Smooth muscle cell (in vitro differentiated cells): ENCODE measurements around the gene ZFR. TPM values are rescaled to one million over a fixed set of nuclear protein-coding genes. Genes with fewer than 3 reads are reported as not detected.

Experiments
- DNase-seq: peaks from one replicate; lab custom pipeline; 2025; ENCODE audit not compliant: unreplicated experiment; lab: John Stamatoyannopoulos, UW
- H2AFZ ChIP-seq: fragments of 200-600 bp; sonication (generic); 2 replicates; pipeline ENCODE4 v1.6.0; 2016; ENCODE audit warnings: antibody characterized with exemption, low read depth, mild to moderate bottlenecking
- H3F3A ChIP-seq: fragments of 200-600 bp; sonication (generic); 2 replicates; pipeline ENCODE4 v1.6.0; 2017; ENCODE audit warnings: antibody characterized with exemption, low read depth
- H3K27ac ChIP-seq: fragments of 200-600 bp; sonication (generic); 2 replicates; pipeline ENCODE4 v1.5.1; 2016; ENCODE audit warnings: low read depth, mild to moderate bottlenecking
- H3K27me3 ChIP-seq: fragments of 200-600 bp; sonication (generic); 2 replicates; pipeline ENCODE4 v1.6.1; 2016; ENCODE audit warnings: low read depth, mild to moderate bottlenecking
- H3K36me3 ChIP-seq: fragments of 200-600 bp; sonication (generic); 2 replicates; pipeline ENCODE4 v1.5.1; 2016; ENCODE audit warnings: low read depth
- H3K4me1 ChIP-seq: fragments of 200-600 bp; sonication (generic); 2 replicates; pipeline ENCODE4 v1.5.1; 2016; ENCODE audit warnings: low read depth
- H3K4me2 ChIP-seq: fragments of 200-600 bp; sonication (generic); 2 replicates; pipeline ENCODE4 v1.6.0; 2016; ENCODE audit warnings: mild to moderate bottlenecking
- H3K4me3 ChIP-seq: fragments of 200-600 bp; sonication (generic); 2 replicates; pipeline ENCODE4 v1.5.1; 2016; ENCODE audit warnings: mild to moderate bottlenecking
- H3K79me2 ChIP-seq: fragments of 200-600 bp; sonication (generic); 2 replicates; pipeline ENCODE4 v1.6.0; 2016; ENCODE audit warnings: low read depth, mild to moderate bottlenecking
- H3K9ac ChIP-seq: fragments of 200-600 bp; sonication (generic); 2 replicates; pipeline ENCODE4 v1.6.0; 2016; ENCODE audit warnings: low read depth
- H3K9me3 ChIP-seq: fragments of 200-600 bp; sonication (generic); replicated peaks from 2 replicates; pipeline ENCODE4 v1.5.1; 2016; ENCODE audit warnings: low read depth
- H4K20me1 ChIP-seq: fragments of 200-600 bp; sonication (generic); 2 replicates; pipeline ENCODE4 v1.6.0; 2016; ENCODE audit warnings: low read depth
- WGBS: methylation state at CpG from one replicate; pipeline ENCODE4 v1.1.7; 2016; ENCODE audit warnings: low lambda C conversion rate; 5-methylcytosine and 5-hydroxymethylcytosine counted together
- polyA plus RNA-seq: library from polyadenylated mRNA; unstranded; fragments of >200 nt; fragmentation: Nextera tagmentation; extraction: Ambion mirVana; gene quantifications from 2 replicates; pipeline ENCODE4 v1.2.1, GENCODE V29; 2016
- total RNA-seq: library from RNA; depleted of rRNA; stranded (reverse); fragments of >200 nt; gene quantifications from 2 replicates; pipeline ENCODE4 v1.2.3, GENCODE V29; 2014
- TF ChIP-seq, protein P1 (sequence below): fragments of 200-600 bp; sonication (generic); IDR thresholded peaks from 2 replicates; pipeline ENCODE4 v1.5.1; 2017; ENCODE audit warnings: borderline replicate concordance, mild to moderate bottlenecking, antibody characterized with exemption; ENCODE audit not compliant: insufficient read depth, poor library complexity, severe bottlenecking

Gene ZFR
- 77.0 and 80.2 TPM in 2 replicates for total RNA-seq
- 54.9 and 61.1 TPM in 2 replicates for polyA plus RNA-seq

DNA sequence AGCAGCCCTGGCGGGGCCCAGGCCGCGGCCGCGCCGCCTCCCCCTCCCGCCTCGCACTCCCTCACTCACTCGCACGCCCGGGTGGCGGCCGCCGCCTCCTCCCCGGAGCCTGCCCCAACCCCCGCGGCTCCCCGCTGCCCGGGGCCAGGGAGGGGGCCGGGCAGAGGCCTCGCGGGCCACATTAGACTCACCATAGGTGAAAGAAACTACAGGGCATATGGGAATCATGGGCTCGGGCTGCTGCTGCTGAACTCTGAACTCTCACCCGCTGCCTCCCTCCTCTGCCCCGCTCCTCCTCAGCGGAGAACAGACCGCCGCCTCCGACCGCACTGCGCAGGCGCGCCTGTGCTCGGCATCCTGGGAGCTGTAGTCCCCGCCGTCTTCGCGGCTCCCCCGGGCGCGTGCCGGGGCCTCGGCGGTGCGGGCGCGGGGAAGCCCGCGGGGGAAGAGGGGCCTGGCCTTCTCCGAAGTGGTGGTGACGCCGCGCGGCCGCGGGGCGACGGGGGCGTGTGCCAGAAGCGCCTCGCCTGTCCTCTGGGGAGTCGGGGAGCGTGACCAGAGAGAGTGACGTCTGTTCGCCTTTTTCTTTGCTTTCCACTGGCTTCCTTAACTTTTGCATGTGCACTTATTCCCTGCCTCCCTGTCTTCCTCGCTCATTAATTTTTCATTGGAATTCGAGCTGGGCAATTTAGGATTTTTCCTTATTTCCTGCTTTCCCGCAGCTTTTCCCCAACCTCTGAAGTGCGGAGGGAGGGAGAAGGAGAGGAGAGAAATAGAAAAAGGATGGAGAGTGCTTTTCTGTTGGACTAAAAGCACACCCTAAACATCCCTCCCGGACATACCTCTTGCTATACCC, at the start of gene ZFR:
TSS of gene ZFR (minus strand) at position 310 of the 856 bp plus-strand sequence. CDS start at position 228, 82 bp downstream.
- Histone ChIP-seq H4K20me1 (peaks cover 40% of the 10 kb centered on the region), H3K4me1 (peaks cover 19% of the 10 kb centered on the region), H3K27me3 (no peaks in the 10 kb centered on the region), H3K9ac (peak within 1 kb of the TSS; percentile 97), H3K27ac (peak within 1 kb of the TSS; percentile 93), H3K4me3 (peak within 1 kb of the TSS; percentile 99), H3K9me3 (no peaks in the 10 kb centered on the region), H3K79me2 (peaks cover 40% of the 10 kb centered on the region), H3F3A (peaks cover 5% of the 10 kb centered on the region), H2AFZ (peak within 1 kb of the TSS; percentile 94), H3K4me2 (peak within 1 kb of the TSS; percentile 97), H3K36me3 (no peaks in the 10 kb centered on the region)
- peak; percentile 83 for DNase-seq
- 1% methylated on average over 32 of the region's 70 CpGs for WGBS
- TF ChIP-seq, protein P1, sequence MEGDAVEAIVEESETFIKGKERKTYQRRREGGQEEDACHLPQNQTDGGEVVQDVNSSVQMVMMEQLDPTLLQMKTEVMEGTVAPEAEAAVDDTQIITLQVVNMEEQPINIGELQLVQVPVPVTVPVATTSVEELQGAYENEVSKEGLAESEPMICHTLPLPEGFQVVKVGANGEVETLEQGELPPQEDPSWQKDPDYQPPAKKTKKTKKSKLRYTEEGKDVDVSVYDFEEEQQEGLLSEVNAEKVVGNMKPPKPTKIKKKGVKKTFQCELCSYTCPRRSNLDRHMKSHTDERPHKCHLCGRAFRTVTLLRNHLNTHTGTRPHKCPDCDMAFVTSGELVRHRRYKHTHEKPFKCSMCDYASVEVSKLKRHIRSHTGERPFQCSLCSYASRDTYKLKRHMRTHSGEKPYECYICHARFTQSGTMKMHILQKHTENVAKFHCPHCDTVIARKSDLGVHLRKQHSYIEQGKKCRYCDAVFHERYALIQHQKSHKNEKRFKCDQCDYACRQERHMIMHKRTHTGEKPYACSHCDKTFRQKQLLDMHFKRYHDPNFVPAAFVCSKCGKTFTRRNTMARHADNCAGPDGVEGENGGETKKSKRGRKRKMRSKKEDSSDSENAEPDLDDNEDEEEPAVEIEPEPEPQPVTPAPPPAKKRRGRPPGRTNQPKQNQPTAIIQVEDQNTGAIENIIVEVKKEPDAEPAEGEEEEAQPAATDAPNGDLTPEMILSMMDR, result no peak

GRCh38 chr5:32490972-32491557, 46.5 kb upstream of the ZFR start:
- no peak overlapping the region for H2AFZ ChIP-seq
- no peaks in the 10 kb centered on the region for H3K36me3 ChIP-seq
- no peak for DNase-seq
- 83% methylated on average over 6 of the region's 6 CpGs for WGBS
- H3F3A ChIP-seq, result no peaks in the 10 kb centered on the region
- H3K27me3 ChIP-seq, result no peaks in the 10 kb centered on the region
- H3K27ac ChIP-seq, result no peak overlapping the region
- H3K9me3 ChIP-seq, result no peaks in the 10 kb centered on the region
- no peak overlapping the region for H3K4me3 ChIP-seq
- H3K9ac ChIP-seq, result no peak overlapping the region
- H4K20me1 ChIP-seq, result no peaks in the 10 kb centered on the region
- no peak overlapping the region for H3K4me2 ChIP-seq
- TF ChIP-seq, protein P1, result no peak
- no peaks in the 10 kb centered on the region for H3K79me2 ChIP-seq
- no peaks in the 10 kb centered on the region for H3K4me1 ChIP-seq

DNA sequence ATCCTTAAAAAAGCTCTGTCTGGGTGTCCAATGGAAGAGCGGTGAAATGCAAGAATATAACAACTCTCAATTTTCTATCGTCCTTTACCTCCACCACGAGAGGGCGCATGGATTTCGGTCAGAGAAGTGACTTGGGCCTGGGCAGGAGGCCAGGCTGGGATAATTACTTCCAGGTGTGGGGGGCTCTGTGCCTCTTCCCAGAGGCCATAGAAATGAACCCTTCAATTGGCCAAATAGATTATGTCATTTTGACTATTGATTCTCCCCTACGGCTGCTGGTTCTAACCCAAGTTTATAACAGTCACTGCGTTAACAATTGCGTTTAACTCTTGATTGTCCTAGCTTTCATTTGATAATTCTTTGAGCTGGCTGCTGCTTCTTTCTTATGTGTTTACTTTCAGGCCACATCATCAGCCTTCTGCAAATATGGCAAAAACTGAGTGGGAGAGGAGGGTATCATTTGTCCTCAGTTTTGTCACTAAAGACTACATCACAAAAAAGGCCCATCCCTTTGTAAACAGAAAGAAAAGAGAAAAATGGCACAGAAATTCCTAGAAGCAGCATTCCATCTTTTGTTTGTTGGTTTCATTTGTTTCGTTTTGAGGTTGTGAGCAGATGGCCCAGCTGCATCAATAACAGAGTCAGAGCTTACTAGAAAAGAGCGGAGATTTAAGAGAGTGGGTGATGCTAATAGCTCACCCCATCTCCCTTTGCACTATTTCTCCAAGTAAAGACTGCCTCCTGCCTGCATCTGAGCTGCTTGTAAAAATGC, 45.4 kb upstream of the ZFR start:
- TF ChIP-seq, protein P1, result peak; percentile 77
- WGBS, result 29% methylated on average over 10 of the region's 10 CpGs
- peak overlapping the region; percentile 2 for H2AFZ ChIP-seq

More for the DNA sequence above, 45.4 kb upstream of the ZFR start:
- H3K36me3 ChIP-seq, result no peaks in the 10 kb centered on the region
- no peaks in the 10 kb centered on the region for H4K20me1 ChIP-seq
- no peaks in the 10 kb centered on the region for H3K27me3 ChIP-seq
- H3K4me2 ChIP-seq, result peak overlapping the region; percentile 13
- no peaks in the 10 kb centered on the region for H3K4me1 ChIP-seq
- no peak overlapping the region for H3K9ac ChIP-seq
- H3K27ac ChIP-seq, result no peak overlapping the region
- H3F3A ChIP-seq, result no peaks in the 10 kb centered on the region
- H3K4me3 ChIP-seq, result no peak overlapping the region
- DNase-seq, result peak; percentile 26
- H3K79me2 ChIP-seq, result no peaks in the 10 kb centered on the region
- H3K9me3 ChIP-seq, result no peaks in the 10 kb centered on the region
